Activated T-helper 17 cell treated with anti-CD3 and anti-CD28 coated beads, Interleukin-2, amount 50 U/mL, for 72 hours (primary cell): ENCODE results near the gene ZMYND19. TPM values are rescaled to one million over a fixed set of nuclear protein-coding genes. Genes with fewer than 3 reads are reported as not detected.

ENCODE experiments used
- ATAC-seq: fragments of 150-1000 bp; cut with Tn5 transposase; replicated peaks from 2 replicates; pipeline ENCODE4 v1.10.0; 2021; ENCODE audit warnings: mild to moderate bottlenecking, moderate library complexity
- H3K27ac Mint-ChIP-seq: one replicate; pipeline ENCODE4 v1.8.0; 2022; ENCODE audit warnings: mixed read lengths
- H3K27me3 Mint-ChIP-seq: one replicate; pipeline ENCODE4 v1.8.0; 2022; ENCODE audit warnings: mixed read lengths
- H3K36me3 Mint-ChIP-seq: one replicate; pipeline ENCODE4 v1.8.0; 2022; ENCODE audit warnings: low read depth, mild to moderate bottlenecking, mixed read lengths
- H3K4me1 Mint-ChIP-seq: one replicate; pipeline ENCODE4 v1.8.0; 2022; ENCODE audit warnings: mixed read lengths
- H3K4me3 Mint-ChIP-seq: one replicate; pipeline ENCODE4 v1.8.0; 2022; ENCODE audit warnings: mild to moderate bottlenecking, mixed read lengths
- H3K9me3 Mint-ChIP-seq: one replicate; pipeline ENCODE4 v1.8.0; 2022; ENCODE audit warnings: mixed read lengths
- total RNA-seq, 2 donors: library from RNA; stranded (reverse); gene quantifications; one replicate each; pipeline ENCODE4 v1.2.3, GENCODE V29; 2022

The ZMYND19 gene
- total RNA-seq, 2 donors from 2014 or later, result 27.2 to 43.6 TPM

- no peaks in the 10 kb centered on the region for H3K27me3 Mint-ChIP-seq
- peaks cover 6% of the 10 kb centered on the region for H3K4me1 Mint-ChIP-seq
- no peaks in the 10 kb centered on the region for H3K9me3 Mint-ChIP-seq
- peaks cover 67% of the 10 kb centered on the region for H3K36me3 Mint-ChIP-seq
- ATAC-seq, result no peak
- H3K4me3 Mint-ChIP-seq, result no peak overlapping the region
- no peak overlapping the region for H3K27ac Mint-ChIP-seq
Observed at GRCh38 chr9:137583957-137584356, 6.4 kb downstream of the ZMYND19 start.

- peaks cover 6% of the 10 kb centered on the region for H3K4me1 Mint-ChIP-seq
- no peaks in the 10 kb centered on the region for H3K27me3 Mint-ChIP-seq
- no peak overlapping the region for H3K27ac Mint-ChIP-seq
- H3K36me3 Mint-ChIP-seq, result peaks cover 62% of the 10 kb centered on the region
- H3K9me3 Mint-ChIP-seq, result no peaks in the 10 kb centered on the region
- H3K4me3 Mint-ChIP-seq, result no peak overlapping the region
- ATAC-seq, result no peak
Observed at GRCh38 chr9:137583347-137583746, 7.0 kb downstream of the ZMYND19 start.

GRCh38 chr9:137582286-137582860 is 7.9 kb downstream of the ZMYND19 start:
- Mint-ChIP-seq H3K36me3 (peaks cover 53% of the 10 kb centered on the region), H3K4me1 (no peaks in the 10 kb centered on the region), H3K27ac (no peak overlapping the region), H3K4me3 (no peak overlapping the region), H3K9me3 (no peaks in the 10 kb centered on the region), H3K27me3 (no peaks in the 10 kb centered on the region)
- ATAC-seq, result no peak

GRCh38 chr9:137581361-137582285 is 8.7 kb downstream of the ZMYND19 start:
- no peaks in the 10 kb centered on the region for H3K4me1 Mint-ChIP-seq
- H3K9me3 Mint-ChIP-seq, result no peaks in the 10 kb centered on the region
- H3K27me3 Mint-ChIP-seq, result no peaks in the 10 kb centered on the region
- peaks cover 46% of the 10 kb centered on the region for H3K36me3 Mint-ChIP-seq
- H3K4me3 Mint-ChIP-seq, result no peak overlapping the region
- ATAC-seq, result no peak
- no peak overlapping the region for H3K27ac Mint-ChIP-seq

GRCh38 chr9:137580954-137581322 is 9.4 kb downstream of the ZMYND19 start:
- no peaks in the 10 kb centered on the region for H3K27me3 Mint-ChIP-seq
- H3K36me3 Mint-ChIP-seq, result peaks cover 46% of the 10 kb centered on the region
- no peak overlapping the region for H3K4me3 Mint-ChIP-seq
- H3K9me3 Mint-ChIP-seq, result no peaks in the 10 kb centered on the region
- ATAC-seq, result no peak
- H3K4me1 Mint-ChIP-seq, result peaks cover 3% of the 10 kb centered on the region
- H3K27ac Mint-ChIP-seq, result no peak overlapping the region

- ATAC-seq, result no peak
- Mint-ChIP-seq H3K4me1 (peaks cover 9% of the 10 kb centered on the region), H3K27ac (no peak overlapping the region), H3K36me3 (peaks cover 46% of the 10 kb centered on the region), H3K27me3 (no peaks in the 10 kb centered on the region), H3K4me3 (no peak overlapping the region), H3K9me3 (no peaks in the 10 kb centered on the region)
Observed at GRCh38 chr9:137580209-137580953, 9.9 kb downstream of the ZMYND19 start.

- Mint-ChIP-seq H3K27me3 (no peaks in the 10 kb centered on the region), H3K4me1 (peaks cover 15% of the 10 kb centered on the region), H3K36me3 (peaks cover 48% of the 10 kb centered on the region), H3K4me3 (peak overlapping the region; percentile 81), H3K9me3 (no peaks in the 10 kb centered on the region), H3K27ac (no peak overlapping the region)
- no peak for ATAC-seq
Observed at GRCh38 chr9:137579259-137579604, 11.1 kb downstream of the ZMYND19 start.

- peaks cover 52% of the 10 kb centered on the region for H3K36me3 Mint-ChIP-seq
- H3K4me1 Mint-ChIP-seq, result peaks cover 15% of the 10 kb centered on the region
- H3K27me3 Mint-ChIP-seq, result no peaks in the 10 kb centered on the region
- H3K4me3 Mint-ChIP-seq, result peak within 1 kb of the TSS; percentile 81
- peak within 1 kb of the TSS; percentile 72 for H3K27ac Mint-ChIP-seq
- H3K9me3 Mint-ChIP-seq, result no peaks in the 10 kb centered on the region
- ATAC-seq, result peak; percentile 99
Observed at GRCh38 chr9:137578518-137579258, 11.6 kb downstream of the ZMYND19 start, which contains the start of gene DPH7. Gene DPH7 (minus strand): TSS chr9:137578925. CDS start chr9:137578777, 148 bp downstream.

- Mint-ChIP-seq H3K36me3 (peaks cover 51% of the 10 kb centered on the region), H3K4me3 (peak overlapping the region; percentile 81), H3K9me3 (no peaks in the 10 kb centered on the region), H3K4me1 (peaks cover 20% of the 10 kb centered on the region), H3K27me3 (no peaks in the 10 kb centered on the region), H3K27ac (peak overlapping the region; percentile 85)
- ATAC-seq, result no peak
Observed at GRCh38 chr9:137575716-137576411, 14.4 kb downstream of the ZMYND19 start.

GRCh38 chr9:137575364-137575715 is 15.0 kb downstream of the ZMYND19 start:
- H3K36me3 Mint-ChIP-seq, result peaks cover 56% of the 10 kb centered on the region
- peak; percentile 53 for ATAC-seq

GRCh38 chr9:137574192-137574591 is 16.1 kb downstream of the ZMYND19 start:
- Mint-ChIP-seq H3K9me3 (no peaks in the 10 kb centered on the region), H3K4me1 (peaks cover 27% of the 10 kb centered on the region), H3K36me3 (peaks cover 58% of the 10 kb centered on the region), H3K27ac (no peak overlapping the region), H3K27me3 (no peaks in the 10 kb centered on the region), H3K4me3 (no peak overlapping the region)
- ATAC-seq, result no peak

More at GRCh38 chr9:137575364-137575715, 15.0 kb downstream of the ZMYND19 start:
- Mint-ChIP-seq H3K9me3 (no peaks in the 10 kb centered on the region), H3K27me3 (no peaks in the 10 kb centered on the region), H3K4me3 (peak overlapping the region; percentile 81), H3K4me1 (peaks cover 25% of the 10 kb centered on the region), H3K27ac (peak overlapping the region; percentile 85)

GRCh38 chr9:137570566-137570965 is 19.7 kb downstream of the ZMYND19 start:
- Mint-ChIP-seq H3K27ac (peak overlapping the region; percentile 42), H3K27me3 (no peaks in the 10 kb centered on the region), H3K4me3 (no peak overlapping the region), H3K36me3 (peaks cover 47% of the 10 kb centered on the region), H3K4me1 (peaks cover 20% of the 10 kb centered on the region), H3K9me3 (no peaks in the 10 kb centered on the region)
- no peak for ATAC-seq

GRCh38 chr9:137569609-137570203 is 20.6 kb downstream of the ZMYND19 start:
- H3K27ac Mint-ChIP-seq, result no peak overlapping the region
- no peak overlapping the region for H3K4me3 Mint-ChIP-seq
- no peak for ATAC-seq
- peaks cover 12% of the 10 kb centered on the region for H3K4me1 Mint-ChIP-seq
- H3K36me3 Mint-ChIP-seq, result peaks cover 40% of the 10 kb centered on the region
- H3K9me3 Mint-ChIP-seq, result no peaks in the 10 kb centered on the region
- H3K27me3 Mint-ChIP-seq, result no peaks in the 10 kb centered on the region
